ENCODE measurements around the gene FSCB.

DNA sequence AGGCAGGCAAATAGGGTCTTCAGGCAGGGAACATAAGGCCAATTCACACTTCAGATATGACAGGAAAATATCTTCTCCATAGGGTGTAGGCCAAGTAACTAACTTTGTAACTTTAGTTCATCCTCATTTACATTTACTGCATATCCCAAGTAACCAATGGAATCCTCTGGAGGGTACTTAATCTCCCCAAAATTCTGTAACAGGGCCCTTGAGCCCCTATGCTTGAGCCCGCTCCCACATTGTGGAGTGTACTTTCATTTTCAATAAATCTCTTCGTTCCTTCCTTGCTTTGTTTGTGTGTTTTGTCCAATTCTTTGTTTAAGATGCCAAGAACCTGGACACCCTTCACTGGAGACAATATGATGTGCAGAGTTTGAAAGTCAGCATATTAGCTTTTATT is 45.3 kb downstream of the FSCB start:
- TF ChIP-seq, protein P1, sequence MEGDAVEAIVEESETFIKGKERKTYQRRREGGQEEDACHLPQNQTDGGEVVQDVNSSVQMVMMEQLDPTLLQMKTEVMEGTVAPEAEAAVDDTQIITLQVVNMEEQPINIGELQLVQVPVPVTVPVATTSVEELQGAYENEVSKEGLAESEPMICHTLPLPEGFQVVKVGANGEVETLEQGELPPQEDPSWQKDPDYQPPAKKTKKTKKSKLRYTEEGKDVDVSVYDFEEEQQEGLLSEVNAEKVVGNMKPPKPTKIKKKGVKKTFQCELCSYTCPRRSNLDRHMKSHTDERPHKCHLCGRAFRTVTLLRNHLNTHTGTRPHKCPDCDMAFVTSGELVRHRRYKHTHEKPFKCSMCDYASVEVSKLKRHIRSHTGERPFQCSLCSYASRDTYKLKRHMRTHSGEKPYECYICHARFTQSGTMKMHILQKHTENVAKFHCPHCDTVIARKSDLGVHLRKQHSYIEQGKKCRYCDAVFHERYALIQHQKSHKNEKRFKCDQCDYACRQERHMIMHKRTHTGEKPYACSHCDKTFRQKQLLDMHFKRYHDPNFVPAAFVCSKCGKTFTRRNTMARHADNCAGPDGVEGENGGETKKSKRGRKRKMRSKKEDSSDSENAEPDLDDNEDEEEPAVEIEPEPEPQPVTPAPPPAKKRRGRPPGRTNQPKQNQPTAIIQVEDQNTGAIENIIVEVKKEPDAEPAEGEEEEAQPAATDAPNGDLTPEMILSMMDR (IDR thresholded peaks at IDR 0.05) = no peak
- no peak for TF ChIP-seq POLR2A (IDR thresholded peaks at IDR 0.05)
- TF ChIP-seq POLR2AphosphoS5 (IDR thresholded peaks at IDR 0.05) = no peak
- no peak for TF ChIP-seq EP300 (IDR thresholded peaks at IDR 0.05)
